ENCODE results near the gene CNOT11.
"Not testable (repeated sequence)": the region's sequence is repeated elsewhere in the genome, so short reads cannot be mapped to it uniquely, and the experiment has no call there.

CNOT11 gene

DNA sequence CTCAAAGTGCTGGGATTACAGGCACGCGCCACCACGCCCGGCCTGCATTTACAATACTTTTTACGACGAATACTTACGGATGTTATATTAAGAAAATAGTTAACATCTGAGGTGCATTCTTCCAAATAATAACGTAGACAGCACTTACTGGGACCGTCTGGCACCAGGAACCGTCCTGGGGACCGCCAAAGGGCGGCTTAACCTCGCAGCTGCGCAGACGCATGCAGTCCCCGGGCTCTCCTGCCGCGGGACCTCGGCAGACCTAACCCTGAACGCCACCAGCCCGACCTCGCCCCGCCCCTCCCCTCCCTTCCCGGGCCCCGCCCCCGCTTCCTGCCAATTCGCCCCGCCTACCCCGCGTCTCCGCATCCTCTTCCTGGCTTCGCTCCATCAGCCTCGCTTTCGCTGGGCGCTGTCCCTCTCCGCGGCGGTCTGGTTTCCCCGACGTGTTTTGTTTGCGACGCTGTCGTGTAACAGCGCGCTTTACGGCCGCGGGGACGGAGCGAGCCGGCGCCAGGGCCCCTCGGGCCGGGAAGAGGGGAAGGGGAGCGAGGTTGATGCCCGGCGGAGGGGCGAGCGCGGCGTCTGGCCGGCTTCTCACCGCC, at the start of gene CNOT11:
Gene CNOT11, plus strand, starts transcription at position 479 of the 605 bp plus-strand sequence. Its CDS starts 79 bp downstream, at position 558.
- intact Hi-C loops (cut with DNase I) = loop anchor here (5.0 kb wide), 1 partner anchor 55 kb away; the partner anchor contains the start of gene RNF149
- peak; percentile 92 to 99 (median 96) for DNase-seq

DNA sequence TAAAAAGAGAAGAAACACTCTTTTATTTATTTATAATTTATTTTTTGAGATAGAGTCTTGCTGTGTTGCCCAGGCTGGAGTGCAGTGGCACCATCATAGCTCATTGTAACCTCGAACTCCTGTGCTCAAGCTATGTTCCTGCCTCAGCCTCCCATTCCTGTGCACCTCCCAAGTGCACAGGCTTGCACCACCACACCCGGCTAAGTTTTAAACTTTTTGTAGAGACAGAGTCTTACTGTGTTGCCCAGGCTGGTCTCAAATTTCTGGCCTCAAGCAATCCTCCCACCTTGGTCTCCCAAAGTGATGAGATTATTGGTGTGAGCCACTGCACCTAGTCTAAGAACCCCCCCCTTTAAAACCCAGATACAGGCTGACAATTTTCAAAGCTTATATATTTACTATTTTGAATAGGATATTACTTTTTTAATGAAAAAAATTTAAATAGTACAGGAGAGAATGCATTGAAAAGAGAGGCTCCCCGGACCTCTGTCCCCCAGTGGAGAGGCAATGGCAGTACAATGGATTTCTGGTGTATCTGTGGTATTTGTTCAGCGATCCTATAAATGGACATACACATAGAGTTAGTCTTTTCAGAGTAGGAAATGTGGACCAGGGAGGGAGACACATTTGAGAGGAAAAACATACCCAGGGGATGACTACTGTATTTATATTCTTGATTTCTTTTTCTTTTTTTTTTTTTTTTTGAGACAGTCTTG, 48.1 kb upstream of the CNOT11 start:
- intact Hi-C loops (cut with DNase I) = loop anchor here (2.0 kb wide), 1 partner anchor 192 kb away; no protein-coding TSS in a partner anchor
- no peak for DNase-seq

DNA sequence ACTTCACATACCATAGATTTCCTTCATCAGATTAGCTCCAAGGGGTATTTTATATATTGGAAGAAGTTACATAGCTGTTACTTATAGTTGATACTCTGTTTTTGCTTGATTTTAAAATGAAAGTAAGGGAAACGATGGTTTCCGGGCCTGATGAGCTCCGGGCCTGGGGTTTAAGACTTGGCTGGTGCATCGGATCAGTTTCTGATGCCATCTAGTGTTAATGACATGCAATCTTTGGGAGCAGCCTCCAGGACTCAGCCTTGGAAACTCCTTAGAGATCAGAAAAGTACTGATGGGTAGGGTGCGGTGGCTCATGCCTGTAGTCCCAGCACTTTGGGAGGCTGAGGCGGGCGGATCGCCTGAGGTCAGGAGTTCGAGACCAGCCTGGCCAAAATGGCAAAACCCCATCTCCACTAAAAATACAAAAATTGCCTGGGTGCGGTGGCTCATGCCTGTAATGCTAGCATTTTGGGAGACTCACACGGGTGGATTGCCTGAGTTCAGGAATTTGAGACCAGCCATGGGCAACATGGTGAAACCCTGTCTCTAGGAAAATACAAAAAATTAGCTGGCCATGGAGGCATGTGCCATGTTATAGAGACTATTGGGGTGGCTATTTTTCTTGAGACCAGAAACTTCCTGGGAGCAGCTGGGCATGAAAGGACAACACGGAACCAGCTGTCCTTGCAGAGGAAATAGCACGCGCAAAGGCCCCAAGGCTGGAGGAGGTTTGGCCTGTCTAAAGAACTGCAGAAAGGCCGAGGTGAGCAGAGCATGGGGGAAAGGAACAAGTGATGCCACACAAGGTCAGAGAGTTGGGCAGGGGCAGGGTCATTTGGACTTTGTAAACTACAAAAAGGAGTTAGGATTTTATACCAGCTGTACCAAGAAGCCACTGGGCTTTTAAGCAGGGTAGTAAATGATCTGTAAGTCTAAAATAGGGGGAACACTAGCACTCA, 46.9 kb upstream of the CNOT11 start:
- intact Hi-C loops (cut with DNase I) = loop anchor here (2.0 kb wide), 1 partner anchor 193 kb away; no protein-coding TSS in a partner anchor
- peak in 9 of 10 donors; percentile 21 to 89 (median 45) for DNase-seq

DNA sequence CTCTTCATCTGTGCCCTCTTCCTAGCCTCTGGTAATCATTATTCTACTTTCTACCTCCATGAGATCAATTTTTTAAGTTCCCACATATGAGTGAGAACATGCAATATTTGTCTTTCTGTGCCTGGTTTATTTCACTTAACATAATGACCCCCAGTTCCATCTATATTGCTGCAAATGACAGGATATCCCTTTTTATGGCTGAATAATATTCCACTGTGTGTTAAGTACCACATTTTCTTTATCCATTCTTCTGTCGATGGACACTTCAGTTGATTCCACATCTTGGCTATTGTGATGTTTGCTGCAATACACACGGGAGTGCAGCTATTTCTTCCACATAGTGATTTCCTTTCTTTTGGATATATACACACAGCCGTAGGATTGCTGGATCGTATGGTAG, 43.9 kb upstream of the CNOT11 start:
- no peak for DNase-seq
- intact Hi-C loops (cut with DNase I) = no loop called here

DNA sequence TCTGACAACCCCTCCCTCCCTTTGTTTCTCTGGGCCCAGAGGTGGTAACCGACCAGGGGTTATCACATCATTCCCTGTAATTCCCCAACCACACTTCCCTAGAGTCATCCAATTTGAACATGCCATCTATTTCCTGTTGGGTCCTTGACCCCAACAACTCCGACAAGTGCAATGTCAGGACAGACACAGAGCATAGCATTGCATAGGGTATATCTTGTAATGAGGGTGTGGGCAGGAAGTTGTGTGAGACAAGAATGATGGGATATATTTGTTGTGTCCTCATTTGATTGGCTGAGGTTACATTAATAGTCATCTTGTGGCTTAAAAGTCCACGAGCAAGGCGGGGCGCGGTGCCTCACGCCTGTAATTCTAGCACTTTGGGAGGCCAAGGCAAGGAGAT, 33.4 kb upstream of the CNOT11 start:
- intact Hi-C loops (cut with DNase I) = no loop called here
- DNase-seq = no peak

DNA sequence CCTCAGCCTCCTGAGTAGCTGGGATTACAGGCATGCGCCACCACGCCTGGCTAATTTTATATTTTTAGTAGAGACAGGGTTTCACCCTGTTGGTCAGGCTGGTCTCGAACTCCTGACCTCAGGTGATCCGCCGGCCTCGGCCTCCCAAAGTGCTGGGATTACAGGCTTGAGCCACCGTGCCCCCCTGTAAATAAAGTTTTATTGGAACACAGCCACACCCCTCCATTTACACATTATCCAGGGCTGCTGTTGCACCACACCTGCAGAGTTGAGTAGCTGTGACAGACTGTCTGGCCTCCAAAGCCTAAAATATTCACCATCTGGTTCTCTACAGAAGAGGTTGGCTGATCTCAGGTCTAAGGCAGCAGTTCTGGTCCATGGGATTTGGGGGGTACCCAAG, 32.6 kb upstream of the CNOT11 start:
- DNase-seq; intact Hi-C loops (cut with DNase I): not testable (repeated sequence)

DNA sequence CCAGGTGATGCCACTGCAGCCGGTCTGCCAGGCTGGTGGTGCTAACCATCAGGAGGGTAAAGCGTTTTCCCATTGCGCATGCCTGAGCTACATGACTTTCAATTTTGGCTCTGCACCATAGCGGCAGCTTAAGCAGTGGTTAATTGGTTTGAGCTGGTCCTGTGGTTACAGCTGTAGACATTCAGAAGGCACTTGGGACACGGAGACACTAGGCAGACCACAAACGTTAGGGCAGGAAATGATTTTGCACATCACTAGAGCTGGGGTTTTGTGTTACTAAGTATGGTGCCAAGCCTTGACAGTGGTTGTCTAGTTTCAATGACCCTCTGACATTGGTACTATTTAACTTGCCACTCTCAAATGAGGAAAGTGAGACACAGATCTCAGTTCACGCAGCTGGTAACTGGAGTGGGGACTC, 28.9 kb upstream of the CNOT11 start:
- DNase-seq = no peak
- intact Hi-C loops (cut with DNase I) = no loop called here

DNA sequence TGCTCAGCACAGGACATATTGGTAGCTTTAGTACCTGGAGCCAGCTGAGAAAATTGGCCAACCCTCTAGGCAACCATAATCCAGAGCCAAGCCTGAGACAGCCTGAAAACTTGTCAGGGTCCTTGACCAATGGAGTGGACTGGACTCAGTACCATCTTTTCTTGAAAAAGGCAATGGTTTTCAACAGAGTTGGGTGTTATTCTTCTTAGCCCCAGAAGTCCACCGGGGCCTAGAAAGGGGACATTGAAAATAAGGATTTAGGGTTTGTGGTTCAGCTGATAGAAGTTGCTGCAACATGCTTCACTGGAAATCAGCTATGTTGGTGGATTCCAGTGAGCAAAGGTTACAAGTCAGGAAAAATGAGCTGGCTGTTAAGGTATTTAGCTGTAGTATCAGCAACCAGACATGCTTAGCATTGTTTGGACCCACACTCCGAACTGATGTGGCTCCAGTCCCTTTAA, 22.1 kb upstream of the CNOT11 start:
- intact Hi-C loops (cut with DNase I) = no loop called here
- no peak for DNase-seq

DNA sequence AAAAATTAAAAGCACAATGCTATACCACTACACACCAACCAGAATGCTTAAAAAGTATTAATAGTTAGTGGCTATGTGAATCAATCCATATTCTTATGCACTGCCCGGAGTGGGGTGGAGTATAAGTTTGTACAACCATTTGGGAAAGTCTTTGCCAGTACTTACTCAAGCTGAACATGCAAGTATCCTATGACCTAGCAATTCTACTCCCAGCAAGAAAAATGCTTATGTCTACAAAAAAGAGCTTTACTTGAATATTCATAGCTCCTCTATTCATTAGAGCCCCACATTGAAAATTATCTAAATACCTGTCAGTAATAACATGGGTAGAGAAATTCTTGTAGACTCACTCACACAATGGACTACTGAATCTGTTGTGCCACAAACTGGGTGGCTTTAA, 21.4 kb upstream of the CNOT11 start:
- intact Hi-C loops (cut with DNase I) = no loop called here
- DNase-seq = no peak

DNA sequence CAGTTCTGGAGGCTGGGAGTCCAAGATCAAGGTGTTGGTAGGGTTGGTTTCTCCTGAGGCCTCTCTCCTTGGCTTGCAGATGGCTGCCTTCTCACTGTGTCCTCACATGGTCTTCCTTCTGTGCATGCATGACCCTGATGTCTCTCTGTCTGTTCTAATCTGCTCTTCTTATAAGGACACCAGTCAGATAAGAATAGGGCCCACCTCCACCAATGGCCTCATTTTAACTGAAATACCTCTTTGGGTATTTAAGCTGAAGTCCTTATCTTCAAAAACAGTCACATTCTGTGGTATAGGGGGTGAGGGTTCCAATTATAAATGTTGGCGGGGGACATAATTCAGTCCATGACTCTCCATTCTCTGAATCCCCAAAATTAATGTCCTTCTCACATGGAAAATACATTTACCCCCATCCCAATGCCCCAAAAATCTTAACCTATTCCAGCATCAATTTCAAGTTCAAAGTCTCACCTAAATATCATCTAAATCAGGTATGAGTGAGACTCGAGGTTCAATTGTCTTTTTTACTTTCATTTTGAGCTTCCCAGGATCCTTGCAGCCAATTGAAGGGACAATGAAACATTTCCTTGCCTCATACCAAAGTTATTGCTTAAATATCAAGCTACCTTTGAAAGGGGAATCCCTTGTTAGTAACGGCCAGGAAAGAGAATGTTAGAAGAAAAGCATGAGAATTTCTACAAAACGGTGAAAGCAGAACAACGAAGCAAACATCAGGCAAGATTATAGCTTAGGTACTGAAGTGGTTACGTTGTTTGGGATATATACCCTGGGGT, 20.6 kb upstream of the CNOT11 start:
- intact Hi-C loops (cut with DNase I) = no loop called here
- DNase-seq = no peak

DNA sequence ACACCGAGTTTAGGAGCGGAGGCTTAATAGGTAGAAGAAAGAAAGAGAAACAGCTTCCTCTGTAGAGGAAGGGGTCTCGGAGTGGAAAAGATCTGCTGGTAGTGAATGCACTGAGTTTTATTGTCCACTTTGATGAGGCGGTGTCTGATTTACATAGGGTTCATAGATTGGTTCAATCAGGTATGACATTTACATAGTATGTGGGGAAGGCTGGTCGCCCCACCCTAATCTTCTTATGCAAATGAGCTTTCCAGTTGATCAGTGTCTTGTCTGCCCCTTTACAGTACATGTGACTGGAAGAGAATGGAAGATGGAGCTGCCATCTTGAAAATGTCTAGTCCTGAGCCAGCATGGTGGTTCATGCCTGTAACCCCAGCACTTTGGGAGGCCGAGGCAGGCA, 19.9 kb upstream of the CNOT11 start:
- intact Hi-C loops (cut with DNase I) = no loop called here
- no peak for DNase-seq

DNA sequence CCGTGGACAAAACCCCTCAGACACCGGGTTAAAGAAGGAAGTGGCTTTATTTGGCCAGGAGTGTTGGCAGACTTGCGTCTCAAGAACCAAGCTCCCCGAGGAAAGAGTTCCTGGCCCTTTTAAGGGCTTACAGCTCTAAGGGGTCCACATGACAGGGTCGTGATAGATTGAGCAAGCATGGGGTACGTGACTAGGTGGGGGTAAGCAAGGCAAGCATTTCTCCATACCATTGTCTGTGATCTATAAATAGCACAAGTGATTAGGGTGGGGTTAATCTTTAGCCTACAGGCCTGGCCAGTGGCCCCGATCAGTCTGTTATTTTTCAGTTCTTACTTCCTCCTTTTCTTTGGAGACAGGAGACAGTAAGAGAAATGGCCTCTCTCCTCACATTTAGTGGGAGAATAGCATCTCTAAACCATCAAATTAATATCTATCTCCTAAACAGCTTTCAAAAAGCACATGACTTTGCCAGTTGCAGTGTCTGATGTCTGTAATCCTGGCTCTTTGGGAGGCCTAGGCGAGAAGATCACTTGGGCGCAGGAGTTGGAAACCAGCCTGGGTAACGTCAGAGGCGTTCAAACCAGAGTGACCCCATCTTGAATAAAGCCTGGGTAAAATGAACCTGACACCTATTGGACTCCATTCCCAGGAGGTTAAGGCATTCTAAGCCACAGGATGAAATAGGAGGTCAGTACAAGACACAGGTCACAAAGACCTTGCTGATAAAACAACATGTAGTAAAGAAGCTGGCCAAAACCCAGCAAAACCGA, 18.3 kb upstream of the CNOT11 start:
- DNase-seq = no peak
- intact Hi-C loops (cut with DNase I) = no loop called here

DNA sequence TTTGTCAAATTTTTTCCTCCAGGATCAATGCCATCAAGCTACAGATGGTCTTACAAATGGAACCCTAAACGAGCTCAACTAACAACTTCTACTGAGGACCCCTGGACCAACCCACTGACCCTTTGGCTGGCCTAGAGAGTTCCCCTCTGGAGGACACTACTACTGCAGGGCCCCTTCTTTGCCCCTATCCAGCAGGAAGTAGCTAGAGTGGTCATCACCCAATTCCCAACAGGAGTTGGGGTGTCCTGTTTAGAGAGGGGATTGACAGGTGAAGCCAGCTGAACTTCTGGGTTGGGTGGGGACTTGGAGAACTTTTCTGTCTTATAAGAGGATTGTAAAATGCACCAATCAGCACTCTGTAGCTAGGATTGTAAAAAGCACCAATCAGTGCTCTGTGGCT, 16.7 kb upstream of the CNOT11 start:
- intact Hi-C loops (cut with DNase I); DNase-seq: not testable (repeated sequence)

DNA sequence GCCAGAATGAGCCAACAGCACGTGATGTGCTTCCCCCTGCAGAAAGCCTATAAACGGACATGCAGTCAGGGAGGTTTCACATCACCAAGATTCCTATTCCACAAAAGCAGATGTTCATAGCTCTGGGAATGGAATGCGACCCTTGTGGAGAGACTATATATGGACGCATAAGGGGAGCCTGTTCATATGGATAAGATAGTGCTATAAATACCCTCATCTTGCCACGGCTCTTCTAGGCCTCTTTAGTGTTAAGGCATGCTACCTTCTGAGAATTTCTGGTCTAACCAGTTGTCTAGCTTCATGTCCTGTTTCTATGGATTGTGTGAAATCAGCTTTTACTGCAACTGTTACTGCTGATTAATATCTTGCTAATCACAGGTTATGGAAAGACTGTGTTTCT, 14.7 kb upstream of the CNOT11 start:
- DNase-seq; intact Hi-C loops (cut with DNase I): not testable (repeated sequence)

DNA sequence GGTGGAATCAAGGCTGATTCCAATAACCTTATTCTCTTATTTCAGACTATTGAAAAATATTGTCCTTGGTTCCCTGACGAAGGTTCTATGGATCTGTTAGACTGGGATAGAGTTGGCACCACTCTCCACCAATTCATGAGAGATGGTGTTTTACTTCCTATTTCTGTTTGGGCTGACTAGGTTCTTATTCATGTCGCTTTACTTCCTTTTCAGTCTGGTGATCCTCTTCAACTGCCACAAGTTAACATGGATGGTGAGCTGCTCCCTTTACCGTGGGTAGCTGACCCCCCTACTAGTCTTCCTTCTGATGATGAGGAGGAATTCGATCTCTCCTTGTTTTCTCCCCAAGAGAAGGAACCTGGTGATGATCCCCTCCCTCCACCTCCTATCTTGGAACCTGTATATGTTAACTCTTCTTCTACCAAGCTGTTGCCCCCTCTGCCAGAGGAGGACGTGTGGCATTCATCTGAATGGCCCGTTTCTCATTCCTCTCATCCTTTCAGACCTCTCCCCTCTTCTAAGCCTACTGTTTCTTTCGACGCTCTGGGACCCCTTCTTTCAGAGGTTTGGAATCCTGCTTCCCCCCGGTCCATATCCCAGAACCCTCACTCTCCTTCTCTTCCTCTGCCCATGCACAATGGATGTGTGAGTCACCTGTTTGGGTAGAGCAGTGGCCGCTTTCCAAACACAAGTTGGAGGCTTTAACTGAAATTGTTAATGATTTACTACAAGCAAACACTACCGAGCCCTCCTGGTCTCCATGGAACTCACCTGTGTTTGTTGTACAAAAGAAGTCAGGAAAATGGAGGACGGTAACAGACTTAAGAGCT, 13.5 kb upstream of the CNOT11 start:
- DNase-seq = no peak
- intact Hi-C loops (cut with DNase I) = no loop called here

DNA sequence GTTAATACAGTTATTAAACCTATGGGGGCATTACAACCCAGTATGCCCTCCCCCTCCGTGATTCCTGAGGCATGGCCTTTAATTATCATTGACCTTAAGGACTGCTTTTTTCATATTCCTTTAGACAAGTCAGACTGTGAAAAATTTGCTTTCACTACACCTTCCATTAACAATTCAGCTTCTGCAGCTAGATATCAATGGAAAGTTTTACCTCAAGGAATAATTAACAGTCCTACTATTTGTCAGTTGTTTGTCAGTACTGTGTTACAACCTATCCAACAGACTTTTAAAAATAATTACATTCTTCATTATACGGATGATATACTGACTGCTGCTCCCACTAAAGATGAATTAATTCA, 12.9 kb upstream of the CNOT11 start:
- DNase-seq; intact Hi-C loops (cut with DNase I): not testable (repeated sequence)

DNA sequence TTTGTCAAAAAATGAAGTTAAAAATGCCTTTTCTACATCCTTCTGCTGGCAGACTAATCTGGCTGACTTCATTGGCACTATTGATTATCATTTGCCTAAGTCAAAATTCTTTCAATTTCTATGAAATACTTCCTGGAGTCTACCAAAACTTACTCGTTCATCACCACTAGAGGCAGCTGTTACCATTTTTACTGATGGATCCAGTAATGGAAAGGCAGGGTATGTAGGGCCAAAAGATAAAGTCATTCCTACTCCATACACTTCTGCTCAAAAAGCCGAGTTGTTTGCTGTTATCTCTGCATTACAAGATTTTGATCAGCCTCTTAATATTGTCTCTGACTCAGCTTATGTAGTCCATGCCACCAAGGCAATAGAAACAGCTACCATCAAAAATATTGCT, 12.0 kb upstream of the CNOT11 start:
- DNase-seq; intact Hi-C loops (cut with DNase I): not testable (repeated sequence)

DNA sequence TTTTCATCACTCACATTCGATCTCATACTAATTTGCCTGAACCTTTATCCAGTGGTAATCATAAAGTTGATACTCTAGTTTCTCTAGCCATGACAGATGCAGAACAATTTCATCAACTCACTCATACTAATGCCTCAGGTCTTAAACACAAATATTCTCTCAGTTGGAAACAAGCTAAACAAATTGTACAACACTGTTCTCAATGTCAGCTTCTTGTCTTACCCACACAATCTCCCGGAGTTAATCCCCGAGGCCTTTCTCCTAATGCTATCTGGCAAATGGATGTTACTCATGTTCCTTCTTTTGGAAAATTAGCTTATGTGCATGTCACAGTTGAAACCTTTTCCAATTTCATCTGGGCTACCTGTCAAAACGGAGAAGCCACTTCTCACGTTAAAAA, 11.5 kb upstream of the CNOT11 start:
- DNase-seq = no peak
- intact Hi-C loops (cut with DNase I) = no loop called here

Data from posterior cingulate gyrus (tissue), 11 donors.